ENCODE data around the gene SEPTIN3. TPM values are rescaled to one million over a fixed set of nuclear protein-coding genes. Genes with fewer than 3 reads are reported as not detected.

Gene SEPTIN3
- total and polyA plus RNA-seq, 2 of the 8 experiments (the other 6 are each of a cell fraction or from before 2014, with no cell fraction given) = 38.9 to 52.9 TPM

- Histone ChIP-seq H2BK20ac (ENCODE audit: low read length) (0 out of 2 replicates have a peak overlapping the region, but pooled peaks have one; percentile 18), H4K5ac (ENCODE audit: insufficient read length, low read depth, low read length) (no peak overlapping the region), H3K4me2 (ENCODE audit: insufficient read depth in 1 of 2, low read depth in 2 of 2, low read length in 2 of 2) (no peak overlapping the region), H2BK15ac (ENCODE audit: low read length) (0 out of 2 replicates have a peak overlapping the region, but pooled peaks have one; percentile 92), H3K56ac (replicated peaks; ENCODE audit: insufficient read length, low read depth, low read length) (no peak overlapping the region), H3K18ac (ENCODE audit: extremely low read depth, low read length) (no peak overlapping the region), H3K4me1 (replicated peaks in 1 of 4; ENCODE audit: control insufficient read depth in 3 of 4, insufficient read depth in 4 of 4, low read length in 3 of 4) (peaks cover 0 to 23% (median 18%) of the 10 kb centered on the region in 4 experiments; a peak in 6 of 7 replicates), H3K79me1 (ENCODE audit: low read depth, low read length) (no peaks in the 10 kb centered on the region), H4K8ac (ENCODE audit: extremely low read depth, insufficient read depth, low read length) (no peak overlapping the region; the same call in 1 of the 2 replicates), H3K27me3 (replicated peaks in 1 of 4; ENCODE audit: control insufficient read depth in 3 of 4, extremely low read depth in 1 of 4, insufficient read depth in 3 of 4, low read length in 3 of 4) (peaks cover 15 to 79% (median 60%) of the 10 kb centered on the region in 4 experiments), H3K9me3 (ENCODE audit: insufficient read depth in 2 of 2, low read depth in 1 of 2, low read length in 1 of 2) (no peaks in the 10 kb centered on the region), H3K4me3 (ENCODE audit: extremely low read depth in 1 of 4, insufficient read depth in 2 of 4, low read depth in 3 of 4, low read length in 4 of 4) (no peak overlapping the region), H4K20me1 (replicated peaks in 1 of 2; ENCODE audit: control insufficient read depth in 1 of 2, insufficient read depth in 2 of 2, low read length in 2 of 2) (peaks cover 0 to 5% of the 10 kb centered on the region in 2 experiments), H3K23me2 (ENCODE audit: low read depth, low read length) (peaks cover 8% of the 10 kb centered on the region; the same call in 1 of the 2 replicates), H3K14ac (ENCODE audit: insufficient read length) (no peak overlapping the region), H2BK120ac (replicated peaks; ENCODE audit: low read depth, low read length) (no peak overlapping the region), H3K23ac (ENCODE audit: insufficient read length) (no peak overlapping the region), H2AFZ (ENCODE audit: low read length) (no peak overlapping the region), H4K91ac (replicated peaks; ENCODE audit: insufficient read length, low read length) (peak overlapping the region; percentile 65), H3K79me2 (ENCODE audit: control insufficient read depth in 1 of 2, insufficient read depth in 2 of 2, low read length in 2 of 2) (no peaks in the 10 kb centered on the region), H2BK12ac (ENCODE audit: low read depth, low read length) (no peak overlapping the region), H2AK5ac (ENCODE audit: low read depth, low read length) (peak overlapping the region; percentile 55; the same call in 1 of the 2 replicates), H3K9ac (replicated peaks in 1 of 4; ENCODE audit: extremely low read depth in 1 of 4, low read depth in 3 of 4, low read length in 3 of 4) (no peak overlapping the region), H2BK5ac (ENCODE audit: low read depth, low read length) (no peak overlapping the region), H3K36me3 (ENCODE audit: control insufficient read depth in 2 of 4, insufficient read depth in 4 of 4, low read length in 3 of 4) (no peaks in the 10 kb centered on the region), H3K27ac (ENCODE audit: low read depth, low read length) (no peak overlapping the region), H3K4ac (replicated peaks; ENCODE audit: insufficient read length, low read depth, low read length) (no peak overlapping the region)
- ChIA-PET CTCF (ENCODE audit: partially characterized antibody) (interaction anchor here (0.7 to 5.9 kb wide), 6 partner anchors 14 to 226 kb away, joined by 3 to 77 read pairs (median 6); partner anchors contain the start of gene MEI1), POLR2A (ENCODE audit: partially characterized antibody) (interaction anchor here (0.6 to 1.2 kb wide), 4 partner anchors 13 to 185 kb away, joined by 3 to 5 read pairs (median 4); no protein-coding TSS in a partner anchor)
- FAIRE-seq (no peak), DNase-seq (ENCODE audit: low read depth in 1 of 2, low spot score in 2 of 2) (no peak)
- 92% methylated on average over 13 of the region's 14 CpGs; no CpG with 5 or more reads in 1 of the 2 experiments for WGBS, 2 experiments (ENCODE audit: extremely low coverage in 1 of 2, insufficient coverage in 1 of 2, insufficient read length in 1 of 2, insufficient replicate concordance in 2 of 2, low coverage in 1 of 2, low lambda C conversion rate in 2 of 2, missing lambda C conversion rate in 1 of 2)
- TF ChIP-seq CTCF (IDR thresholded peaks at IDR 0.05; ENCODE audit: control extremely low read depth in 1 of 3, insufficient read depth in 1 of 3, low read depth in 1 of 3, low read length in 3 of 3) (peak in 1 of 3 experiments; percentile 1; a peak in 1 of 4 replicates), RNF2 (IDR thresholded peaks at IDR 0.05; ENCODE audit: borderline replicate concordance, low read depth, low read length, missing control alignments, poor library complexity, severe bottlenecking) (no peak), CBX8 (IDR thresholded peaks at IDR 0.05; ENCODE audit: borderline replicate concordance, low read depth, low read length) (no peak), SP4 (IDR thresholded peaks at IDR 0.05; ENCODE audit: low read length) (no peak)
Observed at GRCh38 chr22:41923595-41924276, 45.5 kb upstream of the SEPTIN3 start.
